WTC11 (cell line): Measurements from ENCODE around the gene DTNBP1. TPM values are rescaled to one million over a fixed set of nuclear protein-coding genes. Genes with fewer than 3 reads are reported as not detected.
A peak's percentile ranks its signal among the peaks of the same experiment; 100 is the strongest.

Experiments used
- ATAC-seq: fragments of 200-7000 bp; cut with Tn5 transposase; 2 replicates; pipeline ENCODE4 v1.10.0; 2021; ENCODE audit warnings: mild to moderate bottlenecking, moderate library complexity
- CTCF ChIA-PET: fragments of 300-600 bp; sonication (Branson Sonifier 250); formaldehyde crosslinking; loops from one replicate; lab custom pipeline; 2021; ENCODE audit warnings: antibody characterized with exemption; lab: Charles Lee
- POLR2A ChIA-PET: fragments of 350-600 bp; sonication (Branson Sonifier 250); formaldehyde crosslinking; loops from one replicate; lab custom pipeline; 2021; ENCODE audit warnings: antibody characterized with exemption; lab: Charles Lee
- DNase-seq: peaks from one replicate; pipeline ENCODE4 v3.0.0; 2021; ENCODE audit warnings: low spot score
- H3K27ac Mint-ChIP-seq: 2 replicates; pipeline ENCODE4 v1.8.0; 2021; ENCODE audit warnings: mixed read lengths
- H3K27me3 Mint-ChIP-seq: 2 replicates; pipeline ENCODE4 v1.8.0; 2021; ENCODE audit warnings: low read depth, mild to moderate bottlenecking, moderate library complexity, mixed read lengths
- H3K36me3 Mint-ChIP-seq: 2 replicates; pipeline ENCODE4 v1.8.0; 2021; ENCODE audit warnings: mixed read lengths
- H3K4me1 Mint-ChIP-seq: 2 replicates; pipeline ENCODE4 v1.8.0; 2022; ENCODE audit warnings: mixed read lengths
- H3K4me3 Mint-ChIP-seq: 2 replicates; pipeline ENCODE4 v1.8.0; 2021; ENCODE audit warnings: mild to moderate bottlenecking, moderate library complexity, mixed read lengths
- H3K9me3 Mint-ChIP-seq: 2 replicates; pipeline ENCODE4 v1.8.0; 2021; ENCODE audit warnings: mixed read lengths
- ELF4 ChIP-seq: sonication (generic); formaldehyde crosslinking; IDR thresholded peaks from 2 replicates; pipeline ENCODE4 v1.8.1; 2022; ENCODE audit warnings: low read depth, mild to moderate bottlenecking, moderate library complexity, missing genetic modification reagents
- ETV6 ChIP-seq: sonication (generic); formaldehyde crosslinking; IDR thresholded peaks from 2 replicates; pipeline ENCODE4 v1.8.1; 2022; ENCODE audit warnings: mild to moderate bottlenecking, missing genetic modification reagents
- HMGA2 ChIP-seq: fragments of 250-450 bp; sonication (Bioruptor Pico); IDR thresholded peaks from 2 replicates; pipeline ENCODE4 v1.4.0; 2021; ENCODE audit warnings: mild to moderate bottlenecking, moderate library complexity
- JUN ChIP-seq: sonication (generic); formaldehyde crosslinking; IDR thresholded peaks from 2 replicates; pipeline ENCODE4 v1.8.0; 2023; ENCODE audit warnings: mild to moderate bottlenecking, missing genetic modification reagents
- MYBL2 ChIP-seq: sonication (generic); formaldehyde crosslinking; IDR thresholded peaks from 2 replicates; pipeline ENCODE4 v1.8.1; 2023; ENCODE audit warnings: mild to moderate bottlenecking, moderate library complexity, missing genetic modification reagents
- PRRX2 ChIP-seq: fragments of 250-450 bp; sonication (Bioruptor Pico); IDR thresholded peaks from 2 replicates; pipeline ENCODE4 v1.8.0; 2021; ENCODE audit warnings: mild to moderate bottlenecking
- TEAD4 ChIP-seq: sonication (generic); formaldehyde crosslinking; IDR thresholded peaks from 2 replicates; pipeline ENCODE4 v1.8.0; 2022; ENCODE audit warnings: mild to moderate bottlenecking, missing genetic modification reagents
- ZNF121 ChIP-seq: sonication (generic); formaldehyde crosslinking; IDR thresholded peaks from 2 replicates; pipeline ENCODE4 v1.8.0; 2023; ENCODE audit warnings: missing genetic modification reagents
- ZNF138 ChIP-seq: sonication (generic); formaldehyde crosslinking; conservative IDR thresholded peaks from 2 replicates; pipeline ENCODE4 v1.8.1; 2022; ENCODE audit warnings: mild to moderate bottlenecking, moderate library complexity, missing genetic modification reagents
- ZNF263 ChIP-seq: sonication (generic); formaldehyde crosslinking; IDR thresholded peaks from 2 replicates; pipeline ENCODE4 v1.8.1; 2022; ENCODE audit warnings: low read depth, mild to moderate bottlenecking, moderate library complexity, missing genetic modification reagents
- ZNF317 ChIP-seq: sonication (generic); formaldehyde crosslinking; IDR thresholded peaks from 2 replicates; pipeline ENCODE4 v1.8.1; 2023; ENCODE audit warnings: low read depth, mild to moderate bottlenecking, moderate library complexity, missing genetic modification reagents, borderline replicate concordance
- total RNA-seq: library from RNA; stranded (reverse); gene quantifications from 3 replicates; pipeline ENCODE4 v1.2.3, GENCODE V29; 2021
- TF ChIP-seq, protein P1 (sequence below): fragments of 250-450 bp; sonication (Bioruptor Pico); IDR thresholded peaks from 2 replicates; pipeline ENCODE4 v1.9.0; 2021; ENCODE audit warnings: mild to moderate bottlenecking, borderline replicate concordance
- TF ChIP-seq, protein P2 (sequence below): sonication (generic); formaldehyde crosslinking; IDR thresholded peaks from 2 replicates; pipeline ENCODE4 v1.8.1; 2023; ENCODE audit warnings: mild to moderate bottlenecking, missing genetic modification reagents

DTNBP1 gene
- total RNA-seq, 1 experiment from 2014 or later = 15.1 TPM

DNA sequence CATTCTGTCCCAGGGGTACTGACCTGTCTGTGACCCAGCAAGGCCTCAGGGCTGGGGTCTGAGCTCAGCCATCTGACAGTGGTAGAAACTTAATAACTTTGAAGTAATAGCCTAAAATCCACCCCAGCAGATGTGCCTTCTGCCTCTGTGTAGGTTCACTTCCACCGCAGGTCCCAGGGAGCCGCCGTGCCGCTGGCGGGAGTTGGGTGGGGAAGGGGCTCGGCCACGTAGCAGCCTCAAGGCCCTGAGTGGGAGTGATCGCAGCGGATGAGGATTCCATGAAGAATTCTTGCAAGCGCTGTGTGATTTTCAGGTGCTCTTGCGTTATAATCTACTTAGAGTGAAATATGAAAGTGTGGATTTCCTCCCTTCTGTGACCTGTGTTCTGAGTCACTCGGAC lies 163.7 kb downstream of the DTNBP1 start (continued):
- TF ChIP-seq PRRX2 (CRISPR knock-in tag) = no peak

DNA sequence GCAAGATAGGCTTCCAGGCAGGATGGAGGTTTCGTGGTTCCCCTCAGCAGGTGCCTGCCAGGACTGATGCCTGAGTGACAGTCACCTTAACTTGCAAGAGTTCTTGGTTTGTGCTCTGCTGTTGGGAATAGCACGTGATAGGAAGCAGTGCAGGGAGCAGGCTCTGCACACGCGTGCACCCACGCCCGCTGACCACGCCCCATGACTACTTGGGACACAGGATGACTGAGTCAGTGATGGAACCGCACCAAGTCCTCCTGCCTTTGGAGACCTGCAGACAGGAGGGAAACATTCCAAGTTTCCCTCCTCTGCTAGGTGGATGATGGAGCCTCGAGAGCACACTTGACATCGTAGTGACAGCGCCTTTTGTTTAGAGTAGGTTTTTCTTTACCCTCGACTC lies 164.2 kb downstream of the DTNBP1 start:
- peak overlapping the region; percentile 89; the same call in 1 of the 2 replicates for H3K27ac Mint-ChIP-seq
- DNase-seq = no peak
- no peaks in the 10 kb centered on the region; the same call in 1 of the 2 replicates for H3K27me3 Mint-ChIP-seq

DNA sequence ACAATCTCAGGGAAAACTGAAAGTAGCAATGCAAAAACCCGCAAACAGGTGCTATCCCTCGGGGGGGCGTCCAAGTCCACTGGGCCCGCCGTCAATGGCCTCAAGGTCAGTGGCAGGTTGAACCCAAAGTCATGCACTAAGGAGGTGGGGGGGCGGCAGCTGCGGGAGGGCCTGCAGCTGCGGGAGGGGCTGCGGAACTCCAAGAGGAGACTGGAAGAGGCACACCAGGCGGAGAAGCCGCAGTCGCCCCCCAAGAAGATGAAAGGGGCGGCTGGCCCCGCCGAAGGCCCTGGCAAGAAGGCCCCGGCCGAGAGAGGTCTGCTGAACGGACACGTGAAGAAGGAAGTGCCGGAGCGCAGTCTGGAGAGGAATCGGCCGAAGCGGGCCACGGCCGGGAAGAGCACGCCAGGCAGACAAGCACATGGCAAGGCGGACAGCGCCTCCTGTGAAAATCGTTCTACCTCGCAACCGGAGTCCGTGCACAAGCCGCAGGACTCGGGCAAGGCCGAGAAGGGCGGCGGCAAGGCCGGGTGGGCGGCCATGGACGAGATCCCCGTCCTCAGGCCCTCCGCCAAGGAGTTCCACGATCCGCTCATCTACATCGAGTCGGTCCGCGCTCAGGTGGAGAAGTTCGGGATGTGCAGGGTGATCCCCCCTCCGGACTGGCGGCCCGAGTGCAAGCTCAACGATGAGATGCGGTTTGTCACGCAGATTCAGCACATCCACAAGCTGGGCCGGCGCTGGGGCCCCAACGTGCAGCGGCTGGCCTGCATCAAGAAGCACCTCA lies 166.3 kb downstream of the DTNBP1 start:
- DNase-seq (no peak), ATAC-seq (no peak)
- POLR2A ChIA-PET = no interaction called here
- CTCF ChIA-PET = interaction anchor here (0.5 to 0.6 kb wide), 2 partner anchors 219 to 230 kb away, joined by 3 read pairs; no protein-coding TSS in a partner anchor
- Mint-ChIP-seq H3K4me3 (no peak overlapping the region), H3K9me3 (no peaks in the 10 kb centered on the region), H3K27ac (peak overlapping the region; percentile 5; the same call in 1 of the 2 replicates), H3K4me1 (peaks cover 46% of the 10 kb centered on the region), H3K27me3 (no peaks in the 10 kb centered on the region; the same call in 1 of the 2 replicates), H3K36me3 (peaks cover 74% of the 10 kb centered on the region)
- TF ChIP-seq ZNF121 (CRISPR knock-in tag) = no peak
- no peak for TF ChIP-seq JUN (CRISPR knock-in tag)

More for the DNA sequence above, 164.2 kb downstream of the DTNBP1 start:
- Mint-ChIP-seq H3K4me1 (peaks cover 37% of the 10 kb centered on the region), H3K36me3 (peaks cover 81% of the 10 kb centered on the region), H3K9me3 (no peaks in the 10 kb centered on the region), H3K4me3 (no peak overlapping the region)
- ChIA-PET CTCF (no interaction called here), POLR2A (no interaction called here)
- TF ChIP-seq, protein P1, sequence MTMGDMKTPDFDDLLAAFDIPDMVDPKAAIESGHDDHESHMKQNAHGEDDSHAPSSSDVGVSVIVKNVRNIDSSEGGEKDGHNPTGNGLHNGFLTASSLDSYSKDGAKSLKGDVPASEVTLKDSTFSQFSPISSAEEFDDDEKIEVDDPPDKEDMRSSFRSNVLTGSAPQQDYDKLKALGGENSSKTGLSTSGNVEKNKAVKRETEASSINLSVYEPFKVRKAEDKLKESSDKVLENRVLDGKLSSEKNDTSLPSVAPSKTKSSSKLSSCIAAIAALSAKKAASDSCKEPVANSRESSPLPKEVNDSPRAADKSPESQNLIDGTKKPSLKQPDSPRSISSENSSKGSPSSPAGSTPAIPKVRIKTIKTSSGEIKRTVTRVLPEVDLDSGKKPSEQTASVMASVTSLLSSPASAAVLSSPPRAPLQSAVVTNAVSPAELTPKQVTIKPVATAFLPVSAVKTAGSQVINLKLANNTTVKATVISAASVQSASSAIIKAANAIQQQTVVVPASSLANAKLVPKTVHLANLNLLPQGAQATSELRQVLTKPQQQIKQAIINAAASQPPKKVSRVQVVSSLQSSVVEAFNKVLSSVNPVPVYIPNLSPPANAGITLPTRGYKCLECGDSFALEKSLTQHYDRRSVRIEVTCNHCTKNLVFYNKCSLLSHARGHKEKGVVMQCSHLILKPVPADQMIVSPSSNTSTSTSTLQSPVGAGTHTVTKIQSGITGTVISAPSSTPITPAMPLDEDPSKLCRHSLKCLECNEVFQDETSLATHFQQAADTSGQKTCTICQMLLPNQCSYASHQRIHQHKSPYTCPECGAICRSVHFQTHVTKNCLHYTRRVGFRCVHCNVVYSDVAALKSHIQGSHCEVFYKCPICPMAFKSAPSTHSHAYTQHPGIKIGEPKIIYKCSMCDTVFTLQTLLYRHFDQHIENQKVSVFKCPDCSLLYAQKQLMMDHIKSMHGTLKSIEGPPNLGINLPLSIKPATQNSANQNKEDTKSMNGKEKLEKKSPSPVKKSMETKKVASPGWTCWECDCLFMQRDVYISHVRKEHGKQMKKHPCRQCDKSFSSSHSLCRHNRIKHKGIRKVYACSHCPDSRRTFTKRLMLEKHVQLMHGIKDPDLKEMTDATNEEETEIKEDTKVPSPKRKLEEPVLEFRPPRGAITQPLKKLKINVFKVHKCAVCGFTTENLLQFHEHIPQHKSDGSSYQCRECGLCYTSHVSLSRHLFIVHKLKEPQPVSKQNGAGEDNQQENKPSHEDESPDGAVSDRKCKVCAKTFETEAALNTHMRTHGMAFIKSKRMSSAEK (CRISPR knock-in tag) = no peak
- no peak for TF ChIP-seq ZNF138 (CRISPR knock-in tag)
- no peak for TF ChIP-seq ZNF263 (CRISPR knock-in tag)
- no peak for TF ChIP-seq ZNF317 (CRISPR knock-in tag)
- TF ChIP-seq ETV6 (CRISPR knock-in tag) = no peak
- no peak for TF ChIP-seq TEAD4 (CRISPR knock-in tag)
- TF ChIP-seq, protein P2, sequence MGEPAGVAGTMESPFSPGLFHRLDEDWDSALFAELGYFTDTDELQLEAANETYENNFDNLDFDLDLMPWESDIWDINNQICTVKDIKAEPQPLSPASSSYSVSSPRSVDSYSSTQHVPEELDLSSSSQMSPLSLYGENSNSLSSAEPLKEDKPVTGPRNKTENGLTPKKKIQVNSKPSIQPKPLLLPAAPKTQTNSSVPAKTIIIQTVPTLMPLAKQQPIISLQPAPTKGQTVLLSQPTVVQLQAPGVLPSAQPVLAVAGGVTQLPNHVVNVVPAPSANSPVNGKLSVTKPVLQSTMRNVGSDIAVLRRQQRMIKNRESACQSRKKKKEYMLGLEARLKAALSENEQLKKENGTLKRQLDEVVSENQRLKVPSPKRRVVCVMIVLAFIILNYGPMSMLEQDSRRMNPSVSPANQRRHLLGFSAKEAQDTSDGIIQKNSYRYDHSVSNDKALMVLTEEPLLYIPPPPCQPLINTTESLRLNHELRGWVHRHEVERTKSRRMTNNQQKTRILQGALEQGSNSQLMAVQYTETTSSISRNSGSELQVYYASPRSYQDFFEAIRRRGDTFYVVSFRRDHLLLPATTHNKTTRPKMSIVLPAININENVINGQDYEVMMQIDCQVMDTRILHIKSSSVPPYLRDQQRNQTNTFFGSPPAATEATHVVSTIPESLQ (CRISPR knock-in tag) = no peak
- TF ChIP-seq HMGA2 (CRISPR knock-in tag) = no peak
- no peak for TF ChIP-seq MYBL2
- no peak for ATAC-seq

DNA sequence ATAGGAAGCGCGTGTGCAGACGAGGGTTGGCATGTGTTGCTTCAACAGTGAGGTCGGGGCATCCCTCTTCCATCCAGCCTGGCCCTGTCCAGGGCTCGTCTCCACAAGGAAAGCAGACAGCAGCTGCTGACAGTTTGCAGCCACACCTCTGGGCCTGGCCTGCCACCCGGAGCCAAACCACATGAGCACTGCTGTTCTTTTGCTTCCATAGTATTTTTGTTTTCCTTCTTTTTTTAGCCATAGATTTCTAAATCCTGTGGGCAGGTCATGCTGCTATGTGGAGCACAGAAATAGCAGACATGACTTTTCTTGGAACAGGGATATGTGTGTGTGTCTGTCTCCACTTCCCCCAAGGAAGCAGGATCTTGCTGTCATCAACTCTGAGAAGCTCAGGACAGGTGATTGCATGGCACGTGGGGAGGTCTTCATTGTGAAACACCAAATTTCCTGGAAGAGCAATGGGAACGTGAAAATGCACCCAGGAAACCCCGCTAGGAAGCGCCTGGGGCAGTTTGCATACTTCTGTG lies 167.4 kb downstream of the DTNBP1 start:
- ChIA-PET POLR2A (no interaction called here), CTCF (no interaction called here)
- Mint-ChIP-seq H3K27ac (peak overlapping the region; percentile 90), H3K36me3 (peaks cover 64% of the 10 kb centered on the region), H3K9me3 (no peaks in the 10 kb centered on the region), H3K4me3 (no peak overlapping the region)
- ATAC-seq = no peak
- no peak for TF ChIP-seq ELF4
- no peak for TF ChIP-seq TEAD4 (CRISPR knock-in tag)
- no peak for TF ChIP-seq ZNF263 (CRISPR knock-in tag)
- TF ChIP-seq, all 79 proteins: peak for 0
- no peaks in the 10 kb centered on the region; the same call in 1 of the 2 replicates for H3K27me3 Mint-ChIP-seq
- DNase-seq = no peak
- peaks cover 49% of the 10 kb centered on the region for H3K4me1 Mint-ChIP-seq
